Progenitor cell of endocrine pancreas (in vitro differentiated cells): Measurements from ENCODE around the gene UBLCP1. TPM values are rescaled to one million over a fixed set of nuclear protein-coding genes. Genes with fewer than 3 reads are reported as not detected.

Source experiments
- DNase-seq: peaks from one replicate; pipeline ENCODE4 v3.0.0; 2021; ENCODE audit warnings: low spot score; ENCODE audit not compliant: unreplicated experiment
- H3K27ac Mint-ChIP-seq: 2 replicates; pipeline ENCODE4 v1.8.0; 2021; ENCODE audit warnings: mild to moderate bottlenecking, moderate library complexity, mixed read lengths
- H3K27me3 Mint-ChIP-seq: 2 replicates; pipeline ENCODE4 v1.8.0; 2021; ENCODE audit warnings: mixed read lengths
- H3K36me3 Mint-ChIP-seq: 2 replicates; pipeline ENCODE4 v1.8.0; 2022; ENCODE audit warnings: mixed read lengths; ENCODE audit not compliant: insufficient read depth
- H3K4me1 Mint-ChIP-seq: 2 replicates; pipeline ENCODE4 v1.8.0; 2021; ENCODE audit warnings: low read depth, mixed read lengths
- H3K4me3 Mint-ChIP-seq: 2 replicates; pipeline ENCODE4 v1.8.0; 2021; ENCODE audit warnings: low read depth, mild to moderate bottlenecking, moderate library complexity, mixed read lengths
- H3K9me3 Mint-ChIP-seq: 2 replicates; pipeline ENCODE4 v1.8.0; 2021; ENCODE audit warnings: low read depth, mixed read lengths
- CTCF ChIP-seq: fragments of 200-600 bp; sonication (generic); IDR thresholded peaks from one replicate; pipeline ENCODE4 v1.5.0; 2021; ENCODE audit warnings: antibody characterized with exemption, mild to moderate bottlenecking; ENCODE audit not compliant: unreplicated experiment
- long read RNA-seq: library from polyadenylated mRNA; unstranded; transcript quantifications from one replicate; pipeline ENCODE4 v2.0.0, GENCODE V29; 2020
- total RNA-seq: library from RNA; stranded (reverse); gene quantifications from 2 replicates; pipeline ENCODE4 v1.2.1, GENCODE V29; 2021

Gene UBLCP1
- 29.5 and 29.7 TPM in 2 replicates for total RNA-seq
- long read RNA-seq, transcript UBLCP1-201 (11 exons, 2,392 nt) = major isoform, 87 of 101 reads
- long read RNA-seq, partial matches to known transcripts = 7 of 101 reads
- long read RNA-seq, other reads (novel, unspliced or antisense) = 6 of 101 reads

GRCh38 chr5:159262859-159263568 lies at the start of gene UBLCP1:
TSS of gene UBLCP1 (plus strand) at chr5:159263290. CDS start at chr5:159268916, 5,626 bp downstream.
- Mint-ChIP-seq H3K4me1 (peaks cover 9% of the 10 kb centered on the region), H3K9me3 (peaks cover 6% of the 10 kb centered on the region), H3K27me3 (peaks cover 26% of the 10 kb centered on the region), H3K36me3 (peaks cover 16% of the 10 kb centered on the region), H3K27ac (peak within 1 kb of the TSS; percentile 96), H3K4me3 (peak within 1 kb of the TSS; percentile 85)
- peak; percentile 60 for DNase-seq
- TF ChIP-seq CTCF = no peak

GRCh38 chr5:159214486-159215271 lies 48.4 kb upstream of the UBLCP1 start:
- H3K9me3 Mint-ChIP-seq = no peaks in the 10 kb centered on the region
- H3K36me3 Mint-ChIP-seq = no peaks in the 10 kb centered on the region
- H3K4me1 Mint-ChIP-seq = peaks cover 5% of the 10 kb centered on the region
- peaks cover 3% of the 10 kb centered on the region for H3K27me3 Mint-ChIP-seq
- no peak overlapping the region for H3K4me3 Mint-ChIP-seq
- H3K27ac Mint-ChIP-seq = no peak overlapping the region
- no peak for TF ChIP-seq CTCF
- DNase-seq = no peak

GRCh38 chr5:159215886-159216285 lies 47.2 kb upstream of the UBLCP1 start:
- TF ChIP-seq CTCF = no peak
- DNase-seq = no peak
- no peaks in the 10 kb centered on the region for H3K36me3 Mint-ChIP-seq
- no peak overlapping the region for H3K4me3 Mint-ChIP-seq
- no peak overlapping the region for H3K27ac Mint-ChIP-seq
- H3K4me1 Mint-ChIP-seq = peaks cover 1% of the 10 kb centered on the region
- H3K9me3 Mint-ChIP-seq = no peaks in the 10 kb centered on the region
- H3K27me3 Mint-ChIP-seq = peaks cover 3% of the 10 kb centered on the region

- Mint-ChIP-seq H3K9me3 (no peaks in the 10 kb centered on the region), H3K27ac (no peak overlapping the region), H3K4me3 (no peak overlapping the region), H3K27me3 (peaks cover 3% of the 10 kb centered on the region), H3K4me1 (peaks cover 1% of the 10 kb centered on the region), H3K36me3 (no peaks in the 10 kb centered on the region)
- no peak for TF ChIP-seq CTCF
- DNase-seq = no peak
Measured at GRCh38 chr5:159216454-159216853, 46.6 kb upstream of the UBLCP1 start.

- Mint-ChIP-seq H3K27ac (no peak overlapping the region), H3K27me3 (peaks cover 3% of the 10 kb centered on the region), H3K4me3 (no peak overlapping the region), H3K36me3 (no peaks in the 10 kb centered on the region), H3K9me3 (no peaks in the 10 kb centered on the region), H3K4me1 (no peaks in the 10 kb centered on the region)
- no peak for TF ChIP-seq CTCF
- no peak for DNase-seq
Measured at GRCh38 chr5:159217236-159217635, 45.9 kb upstream of the UBLCP1 start.
